NCI-H187 (cell line): ENCODE data around the gene EGFLAM.
"Not testable (repeated sequence)": the region's sequence is repeated elsewhere in the genome, so short reads cannot be mapped to it uniquely, and the experiment has no call there.

ENCODE experiments used
- DNase-seq, 2 experiments: peaks; one replicate each; lab custom pipeline; 2025; lab: John Stamatoyannopoulos, UW

EGFLAM gene

GRCh38 chr5:38329132-38329715 is 70.9 kb downstream of the EGFLAM start:
- no peak for DNase-seq

DNA sequence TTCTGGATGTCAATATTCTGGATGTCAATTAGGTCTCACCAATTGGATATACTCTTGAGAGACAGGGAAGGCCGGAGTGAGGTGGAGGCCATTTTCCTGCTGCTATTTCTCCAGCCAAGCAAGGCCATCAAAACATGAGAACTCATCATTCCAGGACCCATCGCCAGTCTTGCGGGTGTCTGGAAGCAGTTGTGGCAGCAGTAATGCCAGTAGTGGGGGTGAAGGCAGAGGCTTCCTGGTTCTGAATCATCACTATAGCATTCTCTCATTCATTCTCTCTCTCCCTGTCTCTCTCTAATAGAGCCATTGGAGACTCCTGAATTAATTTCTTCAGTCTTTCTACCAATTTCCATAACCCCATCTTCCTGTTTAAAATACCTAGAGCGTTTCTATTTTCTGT is 71.8 kb downstream of the EGFLAM start:
- no peak for DNase-seq

GRCh38 chr5:38331831-38332230 is 73.5 kb downstream of the EGFLAM start:
- DNase-seq: no peak

GRCh38 chr5:38333181-38333580 is 74.8 kb downstream of the EGFLAM start:
- not testable (repeated sequence) for DNase-seq

DNA sequence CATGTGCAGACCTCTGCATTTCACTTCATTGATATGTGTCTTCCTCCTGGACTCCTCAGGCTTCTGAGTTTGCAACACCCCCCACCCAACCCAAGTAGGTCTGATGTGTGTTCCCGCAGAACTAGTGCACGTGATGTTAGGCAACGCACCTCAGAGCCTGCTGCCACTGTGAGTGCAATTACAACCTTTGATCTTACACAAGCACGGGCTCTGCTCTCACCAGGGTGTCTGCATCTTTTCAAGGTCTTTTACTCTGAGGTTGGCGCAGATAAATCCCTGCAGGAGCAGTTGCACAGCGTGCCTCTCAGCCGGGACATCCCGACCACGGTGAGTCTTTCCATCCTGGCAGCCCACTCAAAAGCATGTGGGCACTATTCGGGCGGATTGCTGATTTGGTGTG is 80.1 kb downstream of the EGFLAM start:
- DNase-seq: no peak

- DNase-seq: no peak
These were observed 81.1 kb downstream of the EGFLAM start for GRCh38 chr5:38339446-38339845.

DNA sequence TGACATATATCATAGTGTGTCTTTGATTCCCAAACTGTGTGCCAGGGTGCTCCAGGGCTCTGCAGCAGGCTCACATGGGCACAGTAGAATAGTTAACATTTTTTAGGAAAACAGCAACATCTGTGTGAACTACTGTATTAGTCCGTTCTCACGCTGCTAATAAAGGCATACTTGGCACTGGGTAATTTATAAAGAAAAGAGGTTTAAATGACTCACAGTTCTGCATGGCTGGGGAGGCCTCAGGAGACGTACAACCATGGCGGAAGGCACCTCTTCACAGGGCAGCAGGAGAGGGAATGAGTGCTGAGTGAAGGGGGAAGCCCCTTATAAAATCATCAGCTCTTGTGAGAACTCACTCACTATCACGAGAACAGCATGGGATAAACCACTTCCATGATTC is 82.7 kb downstream of the EGFLAM start:
- DNase-seq: no peak

GRCh38 chr5:38341641-38342040 is 83.3 kb downstream of the EGFLAM start:
- no peak for DNase-seq

GRCh38 chr5:38342261-38342660 is 83.9 kb downstream of the EGFLAM start:
- DNase-seq: no peak

DNA sequence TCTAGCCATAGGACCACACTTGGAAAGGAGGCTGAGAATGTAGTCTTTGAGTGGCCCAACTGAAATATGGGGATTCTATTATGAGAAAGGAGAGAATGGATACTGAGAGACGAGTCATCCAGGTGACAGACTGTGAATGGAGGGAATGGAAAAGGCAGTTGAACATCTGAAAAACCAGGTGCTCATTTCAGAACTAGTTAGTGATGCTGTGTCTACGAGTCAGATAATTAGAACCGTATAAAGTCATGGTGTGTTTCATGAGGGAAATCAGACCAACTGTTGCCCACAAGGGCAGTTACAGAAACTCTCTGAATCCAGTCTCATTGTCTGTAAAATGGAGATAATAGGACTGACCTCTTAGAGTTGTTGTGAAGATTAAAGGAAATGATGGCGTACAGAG is 86.5 kb downstream of the EGFLAM start:
- no peak for DNase-seq

DNA sequence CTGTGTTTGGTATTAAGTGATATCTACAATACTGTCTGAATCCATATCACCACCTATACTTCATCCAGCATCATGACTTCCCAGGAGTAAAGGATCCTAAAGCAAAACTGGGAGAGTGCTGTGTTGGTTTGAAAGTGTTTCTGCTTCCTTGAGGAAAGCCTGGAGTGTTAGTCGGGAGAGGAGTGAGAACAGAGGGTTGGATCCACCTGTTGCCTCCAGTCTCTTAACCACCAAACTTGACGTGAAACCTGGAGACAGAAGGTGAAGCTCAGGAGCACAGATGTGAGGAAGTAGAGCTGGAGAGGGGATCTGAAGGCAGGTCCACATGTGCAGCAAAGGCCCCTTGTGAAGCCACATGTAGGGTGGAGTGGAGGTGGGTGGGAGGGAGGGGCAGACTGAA is 88.2 kb downstream of the EGFLAM start:
- DNase-seq: no peak

DNA sequence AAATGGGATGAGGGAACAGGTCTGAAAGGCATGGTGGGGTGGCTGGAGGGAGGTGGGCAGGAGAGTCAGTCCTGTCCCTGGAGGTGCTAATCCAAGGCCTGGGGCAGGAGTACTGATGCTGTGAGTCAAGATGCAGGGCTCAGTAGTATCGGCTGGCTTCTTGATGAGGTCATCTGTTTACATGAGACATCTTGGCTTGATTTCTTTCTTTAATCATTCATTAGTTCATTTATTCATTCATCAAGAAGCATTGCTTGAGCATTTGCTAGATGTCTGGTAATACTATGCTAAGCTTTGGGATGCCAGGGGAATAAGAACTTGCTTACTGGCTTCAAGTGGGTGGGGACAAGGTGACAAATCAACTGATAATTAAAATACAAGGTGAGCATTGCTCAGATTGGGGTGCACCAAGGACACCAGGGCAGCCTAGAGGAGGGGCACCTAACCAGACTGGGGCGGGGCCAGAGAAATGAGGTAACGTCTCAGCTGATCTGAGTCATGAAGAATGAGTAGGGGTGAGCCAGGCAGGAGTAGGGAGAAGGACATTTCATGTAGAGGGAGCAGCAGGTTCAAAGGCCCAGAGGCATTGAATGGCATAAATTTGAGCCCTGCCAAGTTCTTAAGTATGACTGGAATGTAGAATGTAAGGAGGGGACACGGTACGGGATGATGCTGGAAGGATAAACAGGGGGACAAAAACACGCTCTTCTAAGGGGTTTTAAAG is 88.8 kb downstream of the EGFLAM start:
- no peak for DNase-seq

GRCh38 chr5:38347896-38348295 is 89.5 kb downstream of the EGFLAM start:
- DNase-seq: no peak

- DNase-seq: no peak
These were observed 102.1 kb downstream of the EGFLAM start for GRCh38 chr5:38360323-38361061.

DNA sequence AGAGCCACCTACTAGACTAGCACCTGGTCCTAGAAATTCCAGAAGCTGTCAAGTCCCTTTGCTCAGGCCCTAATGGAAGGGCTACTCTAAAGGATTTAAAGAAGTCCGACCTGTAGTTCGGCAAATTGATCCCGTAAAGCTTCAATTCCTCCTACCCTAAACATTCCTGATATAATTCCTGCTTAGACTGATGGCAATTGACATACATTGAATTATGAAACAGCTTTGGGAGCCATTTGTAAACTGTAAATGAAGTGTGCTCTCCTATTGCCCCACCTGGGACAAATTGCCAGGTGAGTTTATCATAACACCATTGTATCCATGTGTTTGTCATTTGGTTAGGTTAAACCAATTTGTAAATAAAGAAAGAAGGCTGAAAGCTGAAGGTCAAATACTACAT is 104.4 kb downstream of the EGFLAM start:
- no peak for DNase-seq

GRCh38 chr5:38364825-38365224 is 106.5 kb downstream of the EGFLAM start:
- DNase-seq: no peak

DNA sequence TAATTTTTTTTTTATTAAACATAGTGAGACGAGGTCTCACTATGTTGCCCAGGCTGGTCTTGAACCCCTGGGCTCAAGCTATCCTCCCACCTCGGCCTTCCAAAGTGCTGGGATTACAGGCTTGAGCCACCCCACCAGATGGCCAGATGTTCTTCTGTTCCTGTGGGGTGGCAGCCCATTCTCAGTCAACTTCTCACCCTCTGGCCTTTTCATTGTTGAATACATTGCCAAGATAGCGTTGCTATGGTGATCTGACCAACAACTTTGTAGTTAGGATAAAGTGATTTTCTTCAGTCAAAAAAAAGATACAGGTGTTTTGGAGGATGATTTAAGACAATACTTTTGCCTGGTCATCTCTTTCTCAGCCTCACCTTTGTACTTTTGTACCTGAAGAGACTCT is 109.1 kb downstream of the EGFLAM start:
- DNase-seq: no peak

DNA sequence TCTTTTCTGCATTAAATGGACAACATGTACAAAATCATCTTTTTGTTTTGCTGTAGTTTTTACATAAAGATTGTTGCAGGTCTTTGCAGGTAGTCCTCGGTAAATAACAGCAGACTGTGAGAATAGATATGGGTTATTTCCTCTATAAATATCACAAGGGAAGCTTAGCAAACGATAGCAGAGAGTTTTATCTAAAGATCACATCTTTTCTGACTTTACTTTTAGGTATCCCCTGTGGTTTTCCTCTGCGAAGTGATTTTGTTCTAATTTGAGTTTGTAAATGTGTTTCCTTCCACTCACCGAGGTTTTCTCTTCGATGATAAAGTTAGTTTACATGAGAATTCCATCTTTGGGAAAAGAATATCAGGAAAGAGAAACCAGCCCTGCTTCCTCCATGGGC is 109.6 kb downstream of the EGFLAM start:
- DNase-seq: no peak

DNA sequence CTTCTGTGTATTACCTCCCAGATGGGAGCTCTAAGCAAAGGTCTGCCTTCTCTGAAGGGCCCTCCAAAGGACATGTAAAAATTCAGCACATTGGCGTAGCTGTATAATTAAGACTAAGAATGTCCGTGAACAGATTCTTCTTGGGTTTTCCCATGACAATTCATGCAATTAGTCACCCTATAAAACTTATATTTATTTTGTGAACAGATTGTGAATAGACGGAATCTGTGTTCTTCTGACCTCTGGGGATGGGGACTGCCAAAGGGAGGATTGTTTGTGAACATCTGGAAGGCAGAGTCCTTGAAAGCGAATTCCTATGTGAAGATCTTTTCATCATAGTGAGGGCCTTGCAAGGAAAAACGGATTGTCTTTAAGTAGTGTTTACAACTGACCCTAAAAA is 111.3 kb downstream of the EGFLAM start:
- no peak for DNase-seq

- no peak for DNase-seq
These were observed 112.2 kb downstream of the EGFLAM start for GRCh38 chr5:38370358-38371100.

DNA sequence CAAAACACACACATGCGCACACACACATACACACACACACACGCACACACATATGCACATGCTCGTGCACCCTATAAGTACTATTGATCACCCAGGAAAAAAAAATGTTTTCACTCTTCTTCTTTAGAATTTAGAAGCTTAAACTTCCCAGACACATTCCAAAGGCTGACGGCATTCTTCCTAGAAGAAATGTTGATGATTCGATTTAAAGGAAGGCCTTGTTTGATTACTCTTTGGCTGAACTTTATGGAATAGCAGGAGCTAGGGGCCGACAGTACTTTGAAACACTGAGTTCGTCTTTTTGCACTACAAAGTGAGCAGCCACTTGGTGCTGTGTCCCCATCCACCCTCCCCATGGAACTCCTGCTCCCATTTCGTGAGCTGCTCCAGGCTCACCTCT is 113.2 kb downstream of the EGFLAM start:
- no peak for DNase-seq

- no peak for DNase-seq
These were observed 115.4 kb downstream of the EGFLAM start for GRCh38 chr5:38373743-38374142.

- no peak for DNase-seq
These were observed 117.1 kb downstream of the EGFLAM start for GRCh38 chr5:38375423-38375822.
